ENCODE measurements around the gene PROK2. TPM values are rescaled to one million over a fixed set of nuclear protein-coding genes. Genes with fewer than 3 reads are reported as not detected.

The PROK2 gene
- total and polyA plus RNA-seq, 2 experiments from 2014 or later = 2.1 to 2.3 TPM

- peak; percentile 29 for ATAC-seq
- Histone ChIP-seq H3K9me2 (ENCODE audit: insufficient read depth) (no peaks in the 10 kb centered on the region), H3K79me2 (replicated peaks; ENCODE audit: insufficient read depth) (no peaks in the 10 kb centered on the region), H3K4me1 (ENCODE audit: insufficient read depth) (peaks cover 52% of the 10 kb centered on the region), H2AFZ (peak overlapping the region; percentile 69), H3K36me3 (ENCODE audit: insufficient read depth) (no peaks in the 10 kb centered on the region; the same call in 1 of the 2 replicates), H3K27ac (ENCODE audit: low read depth) (no peak overlapping the region), H4K20me1 (replicated peaks; ENCODE audit: insufficient read depth) (no peaks in the 10 kb centered on the region), H3F3A (replicated peaks; ENCODE audit: low read depth) (peaks cover 9% of the 10 kb centered on the region), H3K4me3 (peak overlapping the region; percentile 57), H3K27me3 (ENCODE audit: insufficient read depth) (peaks cover 69% of the 10 kb centered on the region), H3K4me2 (peak overlapping the region; percentile 84)
- peaks cover 36% of the 10 kb centered on the region for H3K4me1 Mint-ChIP-seq
- H3K27ac Mint-ChIP-seq = no peak overlapping the region
- peaks cover 50% of the 10 kb centered on the region for H3K27me3 Mint-ChIP-seq (ENCODE audit: insufficient read depth, low read depth, poor library complexity)
- no peak for TF ChIP-seq ZNF114 (CRISPR knock-in tag; IDR thresholded peaks at IDR 0.05)
- peak; percentile 78 for TF ChIP-seq EZH2 (IDR thresholded peaks at IDR 0.05; ENCODE audit: low read depth, unreplicated experiment)
- no peak for TF ChIP-seq REST (IDR thresholded peaks at IDR 0.05; ENCODE audit: unreplicated experiment)
- TF ChIP-seq ZNF331 (CRISPR knock-in tag; IDR thresholded peaks at IDR 0.05; ENCODE audit: low read depth) = no peak
- TF ChIP-seq EZH2phosphoT487 (IDR thresholded peaks at IDR 0.05; ENCODE audit: unreplicated experiment) = peak; percentile 30
- no peak for TF ChIP-seq POLR2AphosphoS5 (IDR thresholded peaks at IDR 0.05; ENCODE audit: low read depth)
- no peak for TF ChIP-seq NANOG (IDR thresholded peaks at IDR 0.05; ENCODE audit: borderline replicate concordance)
- TF ChIP-seq ZNF462 (CRISPR knock-in tag; IDR thresholded peaks at IDR 0.05) = no peak
- TF ChIP-seq CTCF (conservative IDR thresholded peaks at IDR 0.05; ENCODE audit: low read depth in 2 of 2) = no peak
- no peak for TF ChIP-seq JUNB (IDR thresholded peaks at IDR 0.05; ENCODE audit: unreplicated experiment)
- TF ChIP-seq STAT1 (IDR thresholded peaks at IDR 0.05; ENCODE audit: unreplicated experiment) = no peak
- peak; percentile 30 for DNase-seq (ENCODE audit: low spot score)
- H3K36me3 Mint-ChIP-seq (ENCODE audit: low read depth) = no peaks in the 10 kb centered on the region; the same call in 2 of the 3 replicates
- peak overlapping the region; percentile 79 for H3K4me3 Mint-ChIP-seq
- no peaks in the 10 kb centered on the region for H3K9me3 Mint-ChIP-seq
Observed at GRCh38 chr3:71785532-71786216, 726 bp upstream of the PROK2 start.
